MCF 10A (cell line): Measurements from ENCODE around the gene OOSP1. TPM values are rescaled to one million over a fixed set of nuclear protein-coding genes. Genes with fewer than 3 reads are reported as not detected.

Experiments used
- Bru-seq: library from RNA; stranded (reverse); fragments of 400-500 nt; gene quantifications from one replicate; lab custom pipeline; 2021; lab: Mats Ljungman, UMichigan
- BruChase-seq, 2 experiments: library from RNA; stranded (reverse); fragments of 400-500 nt; gene quantifications; one replicate each; lab custom pipeline; 2021; lab: Mats Ljungman, UMichigan
- BruUV-seq: library from RNA; stranded (reverse); fragments of 400-500 nt; replicated peaks from 2 replicates; lab custom pipeline; 2021; lab: Mats Ljungman, UMichigan
- CTCF ChIA-PET: fragments of 300-600 bp; sonication (Branson Sonifier 250); formaldehyde crosslinking; extraction: SDS; loops from one replicate; lab custom pipeline; 2021; ENCODE audit warnings: antibody characterized with exemption, inconsistent platforms; lab: Yijun Ruan, JAX
- POLR2A ChIA-PET: fragments of 300-600, 350-650 bp; sonication (Branson Sonifier 250); formaldehyde crosslinking; extraction: SDS; loops from one replicate; lab custom pipeline; 2020; ENCODE audit warnings: antibody characterized with exemption, inconsistent platforms; lab: Yijun Ruan, JAX
- DNase-seq: peaks from one replicate; pipeline ENCODE4 v3.0.0-alpha.2; 2018; ENCODE audit not compliant: unreplicated experiment
- H3K27ac Mint-ChIP-seq: one replicate; pipeline ENCODE4 v1.8.0; 2022; ENCODE audit warnings: mild to moderate bottlenecking, low read depth, mixed read lengths; ENCODE audit not compliant: unreplicated experiment
- H3K27me3 Mint-ChIP-seq: one replicate; pipeline ENCODE4 v1.8.0; 2022; ENCODE audit warnings: mixed read lengths; ENCODE audit not compliant: insufficient read depth, unreplicated experiment
- H3K36me3 Mint-ChIP-seq: one replicate; pipeline ENCODE4 v1.8.0; 2022; ENCODE audit warnings: mild to moderate bottlenecking, moderate library complexity, mixed read lengths; ENCODE audit not compliant: insufficient read depth, unreplicated experiment
- H3K4me1 Mint-ChIP-seq: one replicate; pipeline ENCODE4 v1.8.0; 2022; ENCODE audit warnings: mixed read lengths; ENCODE audit not compliant: insufficient read depth, unreplicated experiment
- H3K4me3 Mint-ChIP-seq: one replicate; pipeline ENCODE4 v1.8.0; 2022; ENCODE audit warnings: mild to moderate bottlenecking, moderate library complexity, mixed read lengths; ENCODE audit not compliant: unreplicated experiment
- H3K9me3 Mint-ChIP-seq: one replicate; pipeline ENCODE4 v1.8.0; 2022; ENCODE audit warnings: mixed read lengths; ENCODE audit not compliant: unreplicated experiment
- intact Hi-C: fragments of 100-400 bp; cut with micrococcal nuclease; formaldehyde crosslinking; loops from 2 replicates; pipeline ENCODE4 v1.14.1; 2022
- long read RNA-seq: library from polyadenylated mRNA; stranded (forward); transcript quantifications from one replicate; pipeline ENCODE4 v2.0.0, GENCODE V29; 2022
- total RNA-seq: library from RNA; stranded (reverse); gene quantifications from 2 replicates; pipeline ENCODE4 v1.2.3, GENCODE V29; 2022
- TF ChIP-seq, protein P1 (sequence below): fragments of 200-600 bp; IDR thresholded peaks from one replicate; pipeline ENCODE4 v1.8.0; 2022; ENCODE audit warnings: antibody characterized with exemption, mild to moderate bottlenecking; ENCODE audit not compliant: unreplicated experiment

OOSP1 gene, protein sequence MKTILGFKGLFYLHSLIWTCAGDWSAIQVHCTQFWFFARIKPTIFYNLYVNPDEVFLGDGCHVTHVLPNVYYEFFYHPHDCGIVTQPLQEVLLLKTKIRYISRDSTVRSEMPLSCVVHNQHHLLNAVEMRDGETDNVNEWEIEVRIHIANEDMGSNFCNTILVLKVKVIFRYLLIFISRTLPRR
- total RNA-seq: not detected in 2 replicates
- percentile 8 among the genes with signal in this experiment for Bru-seq, nascent RNA
- BruChase-seq, experiment 1, labeled RNA remaining after a 6-hour chase: percentile 14 among the genes with signal in this experiment
- percentile 21 among the genes with signal in this experiment for BruChase-seq, experiment 2, labeled RNA remaining after a 2-hour chase
- long read RNA-seq: 0 reads

- intact Hi-C loops: no loop called here
Measured at GRCh38 chr11:59938132-59938531, at the start of gene OOSP1. TSS of gene OOSP1 (plus strand) at chr11:59938432. CDS start at chr11:59938455, 23 bp downstream.

DNA sequence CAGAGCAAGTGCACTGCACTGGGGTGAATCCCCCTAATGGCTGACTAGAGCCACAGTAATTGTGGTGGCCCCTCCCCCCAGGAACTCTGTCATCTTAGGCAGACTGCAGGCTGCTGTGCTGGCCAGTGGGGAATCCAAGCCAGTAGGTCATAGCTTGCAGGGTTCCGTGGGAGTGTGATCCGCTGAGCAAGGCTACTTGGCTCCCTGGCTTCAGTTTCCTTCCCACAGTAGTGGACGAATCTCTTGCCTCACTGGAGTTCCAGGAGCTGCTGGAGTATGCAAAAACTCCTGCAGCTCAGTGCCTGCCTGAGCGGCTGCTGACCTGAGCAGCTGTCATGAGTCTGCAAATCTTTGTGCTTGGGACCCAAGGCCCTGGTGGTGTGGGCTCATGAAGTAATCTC is 46.5 kb upstream of the OOSP1 start:
- Mint-ChIP-seq H3K36me3 (no peaks in the 10 kb centered on the region), H3K4me3 (no peak overlapping the region), H3K27me3 (no peaks in the 10 kb centered on the region), H3K4me1 (no peaks in the 10 kb centered on the region), H3K9me3 (peaks cover 9% of the 10 kb centered on the region), H3K27ac (no peak overlapping the region)
- intact Hi-C loops: no loop called here
- TF ChIP-seq, protein P1, sequence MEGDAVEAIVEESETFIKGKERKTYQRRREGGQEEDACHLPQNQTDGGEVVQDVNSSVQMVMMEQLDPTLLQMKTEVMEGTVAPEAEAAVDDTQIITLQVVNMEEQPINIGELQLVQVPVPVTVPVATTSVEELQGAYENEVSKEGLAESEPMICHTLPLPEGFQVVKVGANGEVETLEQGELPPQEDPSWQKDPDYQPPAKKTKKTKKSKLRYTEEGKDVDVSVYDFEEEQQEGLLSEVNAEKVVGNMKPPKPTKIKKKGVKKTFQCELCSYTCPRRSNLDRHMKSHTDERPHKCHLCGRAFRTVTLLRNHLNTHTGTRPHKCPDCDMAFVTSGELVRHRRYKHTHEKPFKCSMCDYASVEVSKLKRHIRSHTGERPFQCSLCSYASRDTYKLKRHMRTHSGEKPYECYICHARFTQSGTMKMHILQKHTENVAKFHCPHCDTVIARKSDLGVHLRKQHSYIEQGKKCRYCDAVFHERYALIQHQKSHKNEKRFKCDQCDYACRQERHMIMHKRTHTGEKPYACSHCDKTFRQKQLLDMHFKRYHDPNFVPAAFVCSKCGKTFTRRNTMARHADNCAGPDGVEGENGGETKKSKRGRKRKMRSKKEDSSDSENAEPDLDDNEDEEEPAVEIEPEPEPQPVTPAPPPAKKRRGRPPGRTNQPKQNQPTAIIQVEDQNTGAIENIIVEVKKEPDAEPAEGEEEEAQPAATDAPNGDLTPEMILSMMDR: no peak
- ChIA-PET CTCF (interaction anchor here (0.6 kb wide), 1 partner anchor 711 kb away, joined by 3 read pairs; no protein-coding TSS in a partner anchor), POLR2A (interaction anchor here (1.3 kb wide), 1 partner anchor 9 kb away, joined by 3 read pairs; no protein-coding TSS in a partner anchor)
- no TSS peak for BruUV-seq
- DNase-seq: no peak

More at GRCh38 chr11:59938132-59938531, at the start of gene OOSP1:
- ChIA-PET CTCF (interaction anchor here (2.2 kb wide), 1 partner anchor 19 kb away, joined by 6 read pairs; no protein-coding TSS in a partner anchor), POLR2A (no interaction called here)
- no peaks in the 10 kb centered on the region for H3K4me1 Mint-ChIP-seq
- H3K27ac Mint-ChIP-seq: no peak within 1 kb of the TSS
- peaks cover 24% of the 10 kb centered on the region for H3K27me3 Mint-ChIP-seq
- no TSS peak for BruUV-seq
- H3K4me3 Mint-ChIP-seq: no peak within 1 kb of the TSS
- H3K9me3 Mint-ChIP-seq: no peaks in the 10 kb centered on the region
- TF ChIP-seq, protein P1: no peak
- DNase-seq: no peak
- H3K36me3 Mint-ChIP-seq: no peaks in the 10 kb centered on the region

GRCh38 chr11:59894616-59895015 is 43.6 kb upstream of the OOSP1 start:
- TF ChIP-seq, protein P1: no peak
- Mint-ChIP-seq H3K9me3 (no peaks in the 10 kb centered on the region), H3K4me3 (no peak overlapping the region), H3K27me3 (no peaks in the 10 kb centered on the region), H3K36me3 (no peaks in the 10 kb centered on the region), H3K27ac (no peak overlapping the region), H3K4me1 (no peaks in the 10 kb centered on the region)
- BruUV-seq: no TSS peak
- intact Hi-C loops: no loop called here
- ChIA-PET CTCF (interaction anchor here (0.5 to 3.0 kb wide), 7 partner anchors 49 to 373 kb away, joined by 3 to 11 read pairs (median 3); no protein-coding TSS in a partner anchor), POLR2A (interaction anchor here (1.1 kb wide), 2 partner anchors 60 to 214 kb away, joined by 3 read pairs; no protein-coding TSS in a partner anchor)
- DNase-seq: peak; percentile 23

DNA sequence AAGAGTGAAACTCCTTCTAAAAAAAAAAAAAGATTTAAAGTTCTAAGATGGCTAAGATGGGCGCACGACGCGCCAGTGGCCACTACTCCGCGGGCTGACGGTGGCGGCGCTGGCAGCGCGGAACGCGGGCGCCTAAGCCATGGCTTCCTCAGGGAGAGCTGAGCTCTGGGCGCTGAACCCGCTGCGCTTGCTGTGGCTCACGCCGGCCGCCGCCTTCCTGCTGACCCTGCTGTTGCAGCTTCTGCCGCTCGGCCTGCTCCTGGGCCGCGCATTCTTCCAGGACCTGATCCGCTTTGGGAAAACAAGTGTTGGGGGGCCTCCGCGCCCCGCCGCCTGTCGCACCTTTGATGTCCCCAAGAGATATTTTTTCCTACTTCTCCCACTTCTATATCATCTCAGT is 40.2 kb upstream of the OOSP1 start:
- BruUV-seq: no TSS peak

More for the DNA sequence above, 40.2 kb upstream of the OOSP1 start:
- H3K4me1 Mint-ChIP-seq: no peaks in the 10 kb centered on the region
- TF ChIP-seq, protein P1: no peak
- DNase-seq: no peak
- intact Hi-C loops: no loop called here
- no peak overlapping the region for H3K4me3 Mint-ChIP-seq
- no peak overlapping the region for H3K27ac Mint-ChIP-seq
- no peaks in the 10 kb centered on the region for H3K27me3 Mint-ChIP-seq
- no peaks in the 10 kb centered on the region for H3K9me3 Mint-ChIP-seq
- POLR2A ChIA-PET: no interaction called here
- CTCF ChIA-PET: no interaction called here
- no peaks in the 10 kb centered on the region for H3K36me3 Mint-ChIP-seq
